ENCODE results near the gene NDUFA11. TPM values are rescaled to one million over a fixed set of nuclear protein-coding genes. Genes with fewer than 3 reads are reported as not detected.

Gene NDUFA11
- polyA plus RNA-seq, 3 donors = 188 to 552 (median 396) TPM

GRCh38 chr19:5892772-5893275 lies 10.8 kb downstream of the NDUFA11 start:
- Histone ChIP-seq H3K27ac (ENCODE audit: low read depth in 1 of 2, low read length in 2 of 2) (no peak overlapping the region), H2AFZ (ENCODE audit: insufficient read depth, low read depth, low read length, poor library complexity, severe bottlenecking) (no peak overlapping the region), H3K79me2 (ENCODE audit: insufficient read depth, low read length) (peaks cover 3% of the 10 kb centered on the region), H3K9ac (ENCODE audit: insufficient read depth, low read length, poor library complexity, severe bottlenecking) (no peak overlapping the region), H3K4me1 (ENCODE audit: control insufficient read depth in 1 of 2, insufficient read depth in 2 of 2, low read length in 2 of 2) (no peaks in the 10 kb centered on the region), H3K27me3 (ENCODE audit: control insufficient read depth in 2 of 2, insufficient read depth in 2 of 2, low read length in 2 of 2) (peaks cover 0 to 14% of the 10 kb centered on the region in 2 donors), H3K9me3 (replicated peaks in 1 of 2; ENCODE audit: control insufficient read depth in 1 of 2, insufficient read depth in 1 of 2, low read length in 2 of 2) (no peaks in the 10 kb centered on the region), H4K20me1 (ENCODE audit: insufficient read depth, low read length) (peaks cover 15% of the 10 kb centered on the region), H3K4me2 (replicated peaks; ENCODE audit: extremely low read depth, low read length, poor library complexity, severe bottlenecking) (no peak overlapping the region), H3K4me3 (replicated peaks in 1 of 3; ENCODE audit: low read depth in 2 of 3, low read length in 3 of 3) (no peak overlapping the region), H3K36me3 (replicated peaks in 1 of 2; ENCODE audit: control insufficient read depth in 1 of 2, insufficient read depth in 2 of 2, low read length in 2 of 2) (peaks cover 29 to 32% of the 10 kb centered on the region in 2 donors)
- WGBS (ENCODE audit: insufficient coverage) = 65% methylated on average over 10 of the region's 15 CpGs
- H3K27me3 Mint-ChIP-seq (ENCODE audit: low read depth in 3 of 3) = peaks cover 22 to 39% (median 24%) of the 10 kb centered on the region in 3 donors
- H3K4me1 Mint-ChIP-seq = no peaks in the 10 kb centered on the region
- H3K4me3 Mint-ChIP-seq = no peak overlapping the region
- peaks cover 18 to 30% of the 10 kb centered on the region in 2 donors for H3K36me3 Mint-ChIP-seq
- TF ChIP-seq CTCF (IDR thresholded peaks at IDR 0.05) = peak; percentile 20
- no peak for DNase-seq
- intact Hi-C loops (cut with micrococcal nuclease) = loop anchor here in 1 of 2 donors (5.0 kb wide), 1 partner anchor 86 kb away; the partner anchor contains the start of gene NRTN
- no peak overlapping the region for H3K27ac Mint-ChIP-seq
- H3K9me3 Mint-ChIP-seq = peaks cover 0 to 2% (median 0%) of the 10 kb centered on the region in 7 donors

GRCh38 chr19:5891938-5892771 lies 11.4 kb downstream of the NDUFA11 start:
- DNase-seq = no peak
- no peak overlapping the region for H3K9ac ChIP-seq (ENCODE audit: insufficient read depth, low read length, poor library complexity, severe bottlenecking)

More at GRCh38 chr19:5891938-5892771, 11.4 kb downstream of the NDUFA11 start:
- no peak overlapping the region for H3K4me3 ChIP-seq (replicated peaks in 1 of 3; ENCODE audit: low read depth in 2 of 3, low read length in 3 of 3)
- TF ChIP-seq CTCF (IDR thresholded peaks at IDR 0.05) = peak; percentile 63
- peaks cover 0 to 14% of the 10 kb centered on the region in 2 donors for H3K27me3 ChIP-seq (ENCODE audit: control insufficient read depth in 2 of 2, insufficient read depth in 2 of 2, low read length in 2 of 2)
- Mint-ChIP-seq H3K9me3 (peaks cover 0 to 2% (median 0%) of the 10 kb centered on the region in 7 donors), H3K36me3 (peaks cover 18 to 27% of the 10 kb centered on the region in 2 donors), H3K4me3 (peak overlapping the region in 1 of 2 donors; percentile 42), H3K27me3 (ENCODE audit: low read depth in 3 of 3) (peaks cover 22 to 41% (median 24%) of the 10 kb centered on the region in 3 donors), H3K4me1 (no peaks in the 10 kb centered on the region), H3K27ac (no peak overlapping the region)
- H4K20me1 ChIP-seq (ENCODE audit: insufficient read depth, low read length) = peaks cover 8% of the 10 kb centered on the region
- no peak overlapping the region for H3K27ac ChIP-seq (ENCODE audit: low read depth in 1 of 2, low read length in 2 of 2)
- no peak overlapping the region for H2AFZ ChIP-seq (ENCODE audit: insufficient read depth, low read depth, low read length, poor library complexity, severe bottlenecking)
- intact Hi-C loops (cut with micrococcal nuclease) = loop anchor here in 1 of 2 donors (5.0 kb wide), 1 partner anchor 85 kb away; the partner anchor contains the start of gene NRTN
- no peak overlapping the region for H3K4me2 ChIP-seq (replicated peaks; ENCODE audit: extremely low read depth, low read length, poor library complexity, severe bottlenecking)
- H3K79me2 ChIP-seq (ENCODE audit: insufficient read depth, low read length) = no peaks in the 10 kb centered on the region
- no peaks in the 10 kb centered on the region for H3K4me1 ChIP-seq (ENCODE audit: control insufficient read depth in 1 of 2, insufficient read depth in 2 of 2, low read length in 2 of 2)
- H3K36me3 ChIP-seq (replicated peaks in 1 of 2; ENCODE audit: control insufficient read depth in 1 of 2, insufficient read depth in 2 of 2, low read length in 2 of 2) = peaks cover 24 to 30% of the 10 kb centered on the region in 2 donors
- no peaks in the 10 kb centered on the region for H3K9me3 ChIP-seq (replicated peaks in 1 of 2; ENCODE audit: control insufficient read depth in 1 of 2, insufficient read depth in 1 of 2, low read length in 2 of 2)
- WGBS (ENCODE audit: insufficient coverage) = 15% methylated on average over 37 of the region's 48 CpGs
